Peyer's patch (tissue), 4 donors: ENCODE data around the gene MIGA1. TPM values are rescaled to one million over a fixed set of nuclear protein-coding genes. Genes with fewer than 3 reads are reported as not detected.

Experiments used
- DNase-seq, 3 donors: peaks; one replicate each; pipeline ENCODE4 v3.0.0-alpha.2; 2017 to 2019
- H3K27ac ChIP-seq, 4 donors: fragments of 200-600 bp; sonication (generic); one replicate each; pipeline ENCODE4 v1.5.1; 2016 to 2019
- H3K27me3 ChIP-seq, 2 donors: fragments of 200-600 bp; sonication (generic); one replicate each; pipeline ENCODE4 v1.5.1; 2019
- H3K36me3 ChIP-seq, 3 donors: fragments of 200-600 bp; sonication (generic); one replicate each; pipeline ENCODE4 v1.5.1; 2016 to 2019
- H3K4me1 ChIP-seq, 4 donors: fragments of 200-600 bp; sonication (generic); one replicate each; pipeline ENCODE4 v1.5.1; 2016 to 2019
- H3K4me3 ChIP-seq, 4 donors: fragments of 200-600 bp; sonication (generic); 1 replicate in 3 of 4; 2 replicates in 1 of 4; pipeline ENCODE4 v1.5.1; 2016 to 2019; ENCODE audit warnings: mild to moderate bottlenecking in 1 of 4
- H3K9me3 ChIP-seq, 4 donors: fragments of 200-600 bp; sonication (generic); one replicate each; pipeline ENCODE4 v1.5.1; 2016 to 2019; ENCODE audit warnings: mild to moderate bottlenecking in 1 of 4
- CTCF ChIP-seq, 6 experiments: fragments of 450-650 bp in 4 of 6; fragments of 200-600 bp in 2 of 6; sonication (generic) in 1 of 6; IDR thresholded peaks; one replicate each; pipeline ENCODE4 v1.5.1; 2017 to 2019; ENCODE audit warnings: antibody characterized with exemption in 6 of 6, mild to moderate bottlenecking in 3 of 6, moderate library complexity in 1 of 6
- POLR2A ChIP-seq, 2 donors: fragments of 450-650 bp; IDR thresholded peaks; one replicate each; pipeline ENCODE4 v1.5.1; 2017; ENCODE audit warnings: antibody characterized with exemption in 2 of 2, mild to moderate bottlenecking in 2 of 2, moderate library complexity in 2 of 2
- total RNA-seq, 4 donors: library from RNA; depleted of rRNA; stranded (reverse); fragments of >200 nt; gene quantifications; one replicate each; pipeline ENCODE4 v1.1.0, GENCODE V29; 2016

MIGA1 gene
- total RNA-seq, 4 donors from 2014 or later, result 7.4 to 21.9 (median 17.4) TPM

GRCh38 chr1:77831566-77831965, 52.1 kb downstream of the MIGA1 start:
- Histone ChIP-seq H3K36me3 (no peaks in the 10 kb centered on the region), H3K27me3 (no peaks in the 10 kb centered on the region), H3K4me3 (no peak overlapping the region), H3K27ac (peak overlapping the region in 3 of 4 donors; percentile 1 to 3 (median 1)), H3K9me3 (no peaks in the 10 kb centered on the region), H3K4me1 (peaks cover 0 to 11% (median 0%) of the 10 kb centered on the region in 4 donors)
- no peak for DNase-seq
- TF ChIP-seq CTCF (IDR thresholded peaks at IDR 0.05) (no peak), POLR2A (IDR thresholded peaks at IDR 0.05) (no peak)

- H3K4me3 ChIP-seq, result no peak overlapping the region
- H3K36me3 ChIP-seq, result no peaks in the 10 kb centered on the region
- peak overlapping the region in 3 of 4 donors; percentile 23 to 82 (median 28) for H3K27ac ChIP-seq
Observed at GRCh38 chr1:77831976-77832711, 52.7 kb downstream of the MIGA1 start.

DNA sequence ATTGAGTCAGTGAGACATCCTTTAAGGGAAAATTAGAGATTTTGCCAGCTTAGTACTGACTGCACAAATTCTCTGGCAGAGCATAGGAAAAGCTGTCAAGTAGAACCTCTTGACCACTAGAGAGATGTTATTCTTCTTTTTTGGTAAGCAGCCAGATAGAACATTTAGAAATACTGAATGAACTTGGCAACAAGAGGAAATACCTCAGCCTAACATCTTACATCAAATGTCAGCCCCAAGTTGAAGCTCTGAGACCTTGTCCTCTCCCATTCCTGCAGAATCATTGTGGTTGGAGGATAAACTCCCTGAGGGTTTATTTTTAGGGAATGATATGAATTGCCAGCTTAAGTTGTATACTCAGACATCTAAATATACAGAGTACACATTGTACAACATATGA, 53.5 kb downstream of the MIGA1 start:
- H3K27ac ChIP-seq, result peak overlapping the region in 3 of 4 donors; percentile 23 to 82 (median 28)
- H3K4me1 ChIP-seq, result peaks cover 0 to 17% (median 0%) of the 10 kb centered on the region in 4 donors
- TF ChIP-seq POLR2A (IDR thresholded peaks at IDR 0.05), result no peak

More at GRCh38 chr1:77831976-77832711, 52.7 kb downstream of the MIGA1 start:
- no peak for TF ChIP-seq CTCF (IDR thresholded peaks at IDR 0.05)
- TF ChIP-seq POLR2A (IDR thresholded peaks at IDR 0.05), result no peak
- H3K4me1 ChIP-seq, result peaks cover 0 to 11% (median 0%) of the 10 kb centered on the region in 4 donors
- no peak for DNase-seq
- no peaks in the 10 kb centered on the region for H3K9me3 ChIP-seq
- no peaks in the 10 kb centered on the region for H3K27me3 ChIP-seq

DNA sequence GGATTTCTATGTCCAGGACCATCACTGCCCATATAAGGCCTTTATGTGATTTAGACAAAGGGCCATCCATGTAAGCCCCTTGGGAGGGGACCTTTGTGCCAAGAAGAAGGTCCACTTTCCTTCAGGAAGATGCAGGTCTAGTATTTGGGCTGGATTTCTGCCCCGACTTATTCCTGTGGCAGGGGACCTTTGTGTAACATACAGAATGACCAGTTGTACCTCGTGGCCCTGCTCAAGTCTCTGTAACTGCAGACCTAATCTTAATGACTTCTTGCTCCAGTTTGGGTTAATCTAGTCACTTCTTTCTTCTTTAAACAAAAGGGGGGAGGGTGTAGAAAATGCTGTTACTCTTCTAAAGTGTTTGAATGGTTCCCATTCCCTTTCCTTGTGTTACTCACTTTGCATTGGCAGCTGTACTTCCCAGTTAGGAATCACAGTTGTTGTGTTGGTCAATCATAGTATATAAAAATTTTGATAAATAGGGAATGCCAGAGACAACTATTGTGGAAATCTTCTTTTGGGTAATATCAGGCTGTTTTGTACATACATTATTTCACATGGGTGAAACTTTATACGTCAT, 54.2 kb downstream of the MIGA1 start:
- H3K27me3 ChIP-seq, result no peaks in the 10 kb centered on the region
- peaks cover 0 to 17% (median 0%) of the 10 kb centered on the region in 4 donors for H3K4me1 ChIP-seq
- H3K36me3 ChIP-seq, result no peaks in the 10 kb centered on the region
- H3K9me3 ChIP-seq, result no peaks in the 10 kb centered on the region
- peak overlapping the region; percentile 24 to 82 (median 52) for H3K27ac ChIP-seq
- no peak for DNase-seq
- no peak overlapping the region for H3K4me3 ChIP-seq
- TF ChIP-seq POLR2A (IDR thresholded peaks at IDR 0.05), result no peak
- TF ChIP-seq CTCF (IDR thresholded peaks at IDR 0.05), result no peak

More for the DNA sequence above, 53.5 kb downstream of the MIGA1 start:
- no peak overlapping the region for H3K4me3 ChIP-seq
- DNase-seq, result no peak
- no peaks in the 10 kb centered on the region for H3K9me3 ChIP-seq
- H3K27me3 ChIP-seq, result no peaks in the 10 kb centered on the region
- H3K36me3 ChIP-seq, result no peaks in the 10 kb centered on the region

DNA sequence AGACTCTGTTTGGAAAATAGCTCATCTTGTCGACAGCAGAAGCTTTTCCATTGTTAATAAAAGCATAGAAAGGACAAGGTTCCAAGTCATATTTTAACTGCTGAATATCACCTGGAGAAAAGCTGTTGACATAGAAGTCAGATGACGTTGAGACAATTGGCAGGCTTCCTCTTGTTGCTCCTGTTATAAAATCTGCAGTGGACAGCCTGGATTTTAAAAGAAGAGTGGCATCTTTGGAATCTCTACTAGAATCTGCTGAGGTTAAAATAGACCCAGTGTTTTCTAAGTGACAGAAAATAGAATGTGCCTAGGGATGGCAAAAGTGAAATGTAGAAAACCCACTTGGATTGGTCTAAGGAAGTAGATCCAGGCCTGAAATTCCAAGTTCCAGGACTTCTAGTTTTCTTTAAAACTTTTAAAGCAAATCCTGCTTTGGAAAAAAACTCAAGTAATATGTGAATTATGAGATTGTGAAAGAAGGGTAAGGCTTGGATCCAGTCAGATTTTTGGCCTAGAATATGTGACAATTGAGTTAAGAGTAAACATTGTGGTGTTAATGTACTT, 55.4 kb downstream of the MIGA1 start:
- Histone ChIP-seq H3K4me3 (no peak overlapping the region), H3K36me3 (peaks cover 0 to 4% (median 0%) of the 10 kb centered on the region in 3 donors), H3K27me3 (no peaks in the 10 kb centered on the region), H3K27ac (peak overlapping the region in 1 of 4 donors; percentile 82), H3K9me3 (no peaks in the 10 kb centered on the region), H3K4me1 (peaks cover 0 to 17% (median 0%) of the 10 kb centered on the region in 4 donors)
- TF ChIP-seq CTCF (IDR thresholded peaks at IDR 0.05) (no peak), POLR2A (IDR thresholded peaks at IDR 0.05) (no peak)
- no peak for DNase-seq

GRCh38 chr1:77841574-77841973, 62.1 kb downstream of the MIGA1 start:
- H3K27ac ChIP-seq, result no peak overlapping the region
- DNase-seq, result no peak
- no peaks in the 10 kb centered on the region for H3K9me3 ChIP-seq
- TF ChIP-seq POLR2A (IDR thresholded peaks at IDR 0.05) (no peak), CTCF (IDR thresholded peaks at IDR 0.05) (no peak)
- H3K4me1 ChIP-seq, result peaks cover 0 to 6% (median 0%) of the 10 kb centered on the region in 4 donors
- no peaks in the 10 kb centered on the region for H3K27me3 ChIP-seq
- H3K4me3 ChIP-seq, result no peak overlapping the region
- H3K36me3 ChIP-seq, result peaks cover 0 to 10% (median 0%) of the 10 kb centered on the region in 3 donors
